OCI-LY3 (cell line): ENCODE results near the gene TXNDC17.

Source experiments
- EZH2phosphoT487 ChIP-seq: fragments of 200-600 bp; shearing (Covaris generic); IDR thresholded peaks from 2 replicates; pipeline ENCODE4 v1.6.1; 2018; ENCODE audit warnings: antibody characterized with exemption, mixed run types, low read depth
- TF ChIP-seq, protein P1 (sequence below): fragments of 200-600, 300-600 bp; sonication (generic); IDR thresholded peaks from 2 replicates; pipeline ENCODE4 v1.5.1; 2014; ENCODE audit warnings: antibody characterized with exemption, low read length, low read depth

DNA sequence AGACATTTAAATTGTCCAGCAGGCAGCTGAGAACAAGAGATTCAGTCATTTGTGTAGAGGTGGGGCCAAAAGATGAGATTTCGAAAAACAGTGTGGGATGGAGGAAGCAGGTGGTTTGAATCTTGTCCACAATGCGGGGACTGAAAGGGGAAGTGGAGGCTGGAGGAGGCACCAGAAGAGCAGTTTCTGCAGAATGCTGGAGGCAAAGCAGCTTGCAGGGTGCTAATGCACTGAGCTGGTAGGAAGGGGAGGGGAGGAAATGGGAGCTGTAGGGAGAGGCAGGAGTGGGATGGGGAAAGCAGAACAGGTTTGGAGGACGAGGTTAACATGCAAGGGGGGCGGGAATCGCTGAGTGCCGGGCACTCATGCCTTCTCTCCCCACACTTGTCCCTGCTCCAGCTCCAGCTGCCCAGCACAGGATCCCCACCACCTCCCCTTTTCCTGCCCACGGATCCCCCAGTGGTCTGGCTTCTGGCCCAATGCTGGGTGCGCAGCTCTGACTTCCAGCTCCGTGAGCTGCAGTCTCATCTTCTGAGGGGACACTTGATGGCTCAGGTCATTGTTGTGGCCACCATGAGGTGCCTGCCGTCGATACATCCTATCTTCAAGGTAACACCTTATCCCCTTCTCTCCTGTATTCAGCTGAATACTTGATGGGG lies 20.1 kb downstream of the TXNDC17 start:
- TF ChIP-seq, protein P1, sequence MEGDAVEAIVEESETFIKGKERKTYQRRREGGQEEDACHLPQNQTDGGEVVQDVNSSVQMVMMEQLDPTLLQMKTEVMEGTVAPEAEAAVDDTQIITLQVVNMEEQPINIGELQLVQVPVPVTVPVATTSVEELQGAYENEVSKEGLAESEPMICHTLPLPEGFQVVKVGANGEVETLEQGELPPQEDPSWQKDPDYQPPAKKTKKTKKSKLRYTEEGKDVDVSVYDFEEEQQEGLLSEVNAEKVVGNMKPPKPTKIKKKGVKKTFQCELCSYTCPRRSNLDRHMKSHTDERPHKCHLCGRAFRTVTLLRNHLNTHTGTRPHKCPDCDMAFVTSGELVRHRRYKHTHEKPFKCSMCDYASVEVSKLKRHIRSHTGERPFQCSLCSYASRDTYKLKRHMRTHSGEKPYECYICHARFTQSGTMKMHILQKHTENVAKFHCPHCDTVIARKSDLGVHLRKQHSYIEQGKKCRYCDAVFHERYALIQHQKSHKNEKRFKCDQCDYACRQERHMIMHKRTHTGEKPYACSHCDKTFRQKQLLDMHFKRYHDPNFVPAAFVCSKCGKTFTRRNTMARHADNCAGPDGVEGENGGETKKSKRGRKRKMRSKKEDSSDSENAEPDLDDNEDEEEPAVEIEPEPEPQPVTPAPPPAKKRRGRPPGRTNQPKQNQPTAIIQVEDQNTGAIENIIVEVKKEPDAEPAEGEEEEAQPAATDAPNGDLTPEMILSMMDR: no peak
- no peak for TF ChIP-seq EZH2phosphoT487
